ENCODE results near the gene FLNB. TPM values are rescaled to one million over a fixed set of nuclear protein-coding genes. Genes with fewer than 3 reads are reported as not detected.
"Not testable (repeated sequence)": the region's sequence is repeated elsewhere in the genome, so short reads cannot be mapped to it uniquely, and the experiment has no call there.

FLNB gene
- total and polyA plus RNA-seq, 8 donors, result 85.2 to 152 (median 102) TPM

DNA sequence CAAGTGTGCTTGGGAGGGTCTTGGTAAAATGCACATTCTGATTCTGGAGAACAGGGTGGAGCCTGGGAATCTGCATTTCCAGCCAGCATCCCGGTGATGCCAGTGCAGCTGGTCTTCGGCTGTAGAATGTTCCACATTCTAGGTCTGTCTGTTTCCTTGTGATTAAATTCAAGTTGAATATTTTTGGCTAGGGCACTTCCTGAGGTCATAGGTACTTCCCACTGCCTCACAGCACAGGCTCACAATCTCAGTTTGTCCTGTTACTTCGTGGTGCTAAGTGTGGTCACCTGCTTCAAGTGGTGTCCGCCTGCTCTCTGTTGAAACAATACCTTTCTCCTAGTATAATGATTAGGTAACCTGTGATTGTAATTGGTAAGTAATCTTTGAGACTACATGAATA is 40.1 kb downstream of the FLNB start:
- no peaks in the 10 kb centered on the region for H3K36me3 ChIP-seq
- intact Hi-C loops (cut with DNase I), result no loop called here
- H3K4me1 ChIP-seq, result peaks cover 35 to 63% (median 51%) of the 10 kb centered on the region in 3 donors
- DNase-seq (no peak), FAIRE-seq (no peak), ATAC-seq (peak; percentile 35 to 56 (median 44))
- TF ChIP-seq, protein P1, sequence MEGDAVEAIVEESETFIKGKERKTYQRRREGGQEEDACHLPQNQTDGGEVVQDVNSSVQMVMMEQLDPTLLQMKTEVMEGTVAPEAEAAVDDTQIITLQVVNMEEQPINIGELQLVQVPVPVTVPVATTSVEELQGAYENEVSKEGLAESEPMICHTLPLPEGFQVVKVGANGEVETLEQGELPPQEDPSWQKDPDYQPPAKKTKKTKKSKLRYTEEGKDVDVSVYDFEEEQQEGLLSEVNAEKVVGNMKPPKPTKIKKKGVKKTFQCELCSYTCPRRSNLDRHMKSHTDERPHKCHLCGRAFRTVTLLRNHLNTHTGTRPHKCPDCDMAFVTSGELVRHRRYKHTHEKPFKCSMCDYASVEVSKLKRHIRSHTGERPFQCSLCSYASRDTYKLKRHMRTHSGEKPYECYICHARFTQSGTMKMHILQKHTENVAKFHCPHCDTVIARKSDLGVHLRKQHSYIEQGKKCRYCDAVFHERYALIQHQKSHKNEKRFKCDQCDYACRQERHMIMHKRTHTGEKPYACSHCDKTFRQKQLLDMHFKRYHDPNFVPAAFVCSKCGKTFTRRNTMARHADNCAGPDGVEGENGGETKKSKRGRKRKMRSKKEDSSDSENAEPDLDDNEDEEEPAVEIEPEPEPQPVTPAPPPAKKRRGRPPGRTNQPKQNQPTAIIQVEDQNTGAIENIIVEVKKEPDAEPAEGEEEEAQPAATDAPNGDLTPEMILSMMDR (IDR thresholded peaks at IDR 0.05), result no peak
- H3K27ac ChIP-seq, result peak overlapping the region; percentile 65 to 91 (median 80)
- H3K27me3 ChIP-seq, result no peaks in the 10 kb centered on the region
- 35 to 37% methylated on average over 4 of the region's 4 CpGs for WGBS, 2 donors
- H3K9me3 ChIP-seq, result no peaks in the 10 kb centered on the region
- H3K4me3 ChIP-seq, result no peak overlapping the region

DNA sequence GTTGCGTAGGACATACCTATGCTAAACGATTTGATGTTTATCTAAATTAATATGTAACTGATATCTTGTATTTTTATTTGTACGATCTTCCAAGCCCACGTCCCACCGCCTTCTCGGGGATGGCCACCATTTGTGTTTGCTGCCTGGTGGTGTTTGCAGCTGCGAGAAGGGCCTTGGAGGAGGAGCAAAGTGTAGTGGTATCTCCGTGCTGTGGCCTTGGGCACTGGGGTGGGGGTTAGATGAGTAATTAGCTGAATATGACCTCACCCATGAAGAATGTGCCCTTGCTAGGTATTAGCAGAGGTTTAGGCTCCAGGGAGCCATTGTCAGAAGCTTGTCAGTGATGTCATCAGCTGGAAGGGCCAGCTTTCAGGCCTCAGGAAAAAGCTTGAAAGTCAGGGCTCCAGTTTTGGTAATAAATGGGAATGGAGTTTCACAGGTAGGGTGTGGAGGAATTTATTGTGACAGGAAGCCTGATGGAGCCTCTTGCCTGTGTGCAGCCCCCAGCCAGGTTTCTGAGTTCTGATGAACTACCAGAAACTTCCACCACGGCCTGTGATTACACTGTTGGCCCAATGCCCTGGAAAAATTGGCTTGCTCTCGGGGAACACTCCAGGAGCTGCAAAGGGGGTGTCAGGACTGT is 41.0 kb downstream of the FLNB start:
- WGBS, 2 donors, result 15 to 17% methylated on average over 10 of the region's 10 CpGs
- H3K4me1 ChIP-seq, result peaks cover 39 to 68% (median 51%) of the 10 kb centered on the region in 3 donors
- peak overlapping the region; percentile 65 to 91 (median 80) for H3K27ac ChIP-seq
- intact Hi-C loops (cut with DNase I), result no loop called here
- no peak for FAIRE-seq
- peak; percentile 85 to 91 (median 88) for ATAC-seq
- H3K4me3 ChIP-seq, result no peak overlapping the region
- TF ChIP-seq, protein P1 (IDR thresholded peaks at IDR 0.05), result no peak
- no peaks in the 10 kb centered on the region for H3K27me3 ChIP-seq
- peak in 5 of 6 donors; percentile 72 to 88 (median 80) for DNase-seq
- H3K36me3 ChIP-seq, result no peaks in the 10 kb centered on the region
- H3K9me3 ChIP-seq, result no peaks in the 10 kb centered on the region

DNA sequence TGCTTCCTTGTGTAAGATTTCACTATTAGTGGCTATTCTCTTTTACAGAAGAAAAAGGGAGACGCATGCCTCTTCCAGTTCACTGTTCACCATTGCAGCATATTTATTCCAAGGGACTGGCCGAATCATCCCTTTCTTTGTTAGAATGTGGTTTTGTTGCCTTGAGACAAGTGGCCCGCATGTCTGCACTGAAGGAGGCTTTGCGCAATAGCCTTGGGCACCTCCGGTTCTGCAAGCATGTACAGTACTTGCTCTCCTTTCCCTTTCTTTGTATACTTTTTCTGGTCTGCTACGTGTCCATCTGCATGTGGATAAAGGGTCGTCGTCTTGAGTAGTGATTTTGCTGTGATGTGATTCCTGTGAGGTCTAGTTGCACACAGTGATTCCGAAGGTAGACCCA is 43.0 kb downstream of the FLNB start:
- FAIRE-seq (no peak), DNase-seq (no peak), ATAC-seq (peak in 1 of 4 donors; percentile 4)
- TF ChIP-seq, protein P1 (IDR thresholded peaks at IDR 0.05), result no peak
- H3K27me3 ChIP-seq, result no peaks in the 10 kb centered on the region
- no peaks in the 10 kb centered on the region for H3K36me3 ChIP-seq
- H3K9me3 ChIP-seq, result no peaks in the 10 kb centered on the region
- H3K4me1 ChIP-seq, result peaks cover 39 to 62% (median 51%) of the 10 kb centered on the region in 3 donors
- H3K27ac ChIP-seq, result peak overlapping the region; percentile 65 to 91 (median 80)
- no peak overlapping the region for H3K4me3 ChIP-seq
- WGBS, 2 donors, result 78 to 88% methylated on average over 9 of the region's 9 CpGs
- intact Hi-C loops (cut with DNase I), result no loop called here

DNA sequence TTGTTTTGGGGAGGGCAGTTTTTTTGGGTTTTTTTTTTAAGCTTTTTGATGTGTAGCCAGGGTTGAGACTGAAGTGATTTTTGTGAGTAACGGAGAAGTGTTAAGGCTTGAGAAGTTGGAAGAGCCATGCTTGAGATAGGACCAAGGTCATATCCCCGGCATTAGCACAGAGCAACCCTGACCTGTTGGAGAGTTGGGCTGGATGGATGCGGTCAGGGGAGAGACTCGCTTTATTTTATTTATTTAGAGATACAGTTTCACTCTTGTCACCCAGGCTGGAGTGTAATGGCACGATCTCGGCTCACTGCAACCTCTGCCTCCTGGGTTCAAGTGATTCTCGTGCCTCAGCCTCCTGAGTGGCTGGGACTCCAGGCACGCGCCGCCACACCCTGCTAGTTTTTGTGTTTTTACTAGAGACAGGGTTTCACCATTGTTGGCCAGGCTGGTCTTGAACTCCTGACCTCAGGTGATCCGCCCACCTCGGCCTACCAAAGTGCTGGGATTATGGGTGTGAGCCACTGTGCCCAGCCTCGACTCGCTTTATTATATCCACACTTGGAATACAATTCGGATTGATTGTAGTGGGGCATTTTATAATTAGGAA is 43.5 kb downstream of the FLNB start:
- intact Hi-C loops (cut with DNase I); DNase-seq; FAIRE-seq; ATAC-seq; H3K27me3 ChIP-seq; H3K36me3 ChIP-seq; H3K9me3 ChIP-seq; H3K4me3 ChIP-seq: not testable (repeated sequence)
- 77 to 79% methylated on average over 15 of the region's 15 CpGs for WGBS, 2 donors
- peak overlapping the region in 3 of 4 donors; percentile 19 to 91 (median 90) for H3K27ac ChIP-seq
- peaks cover 39 to 62% (median 51%) of the 10 kb centered on the region in 3 donors for H3K4me1 ChIP-seq

DNA sequence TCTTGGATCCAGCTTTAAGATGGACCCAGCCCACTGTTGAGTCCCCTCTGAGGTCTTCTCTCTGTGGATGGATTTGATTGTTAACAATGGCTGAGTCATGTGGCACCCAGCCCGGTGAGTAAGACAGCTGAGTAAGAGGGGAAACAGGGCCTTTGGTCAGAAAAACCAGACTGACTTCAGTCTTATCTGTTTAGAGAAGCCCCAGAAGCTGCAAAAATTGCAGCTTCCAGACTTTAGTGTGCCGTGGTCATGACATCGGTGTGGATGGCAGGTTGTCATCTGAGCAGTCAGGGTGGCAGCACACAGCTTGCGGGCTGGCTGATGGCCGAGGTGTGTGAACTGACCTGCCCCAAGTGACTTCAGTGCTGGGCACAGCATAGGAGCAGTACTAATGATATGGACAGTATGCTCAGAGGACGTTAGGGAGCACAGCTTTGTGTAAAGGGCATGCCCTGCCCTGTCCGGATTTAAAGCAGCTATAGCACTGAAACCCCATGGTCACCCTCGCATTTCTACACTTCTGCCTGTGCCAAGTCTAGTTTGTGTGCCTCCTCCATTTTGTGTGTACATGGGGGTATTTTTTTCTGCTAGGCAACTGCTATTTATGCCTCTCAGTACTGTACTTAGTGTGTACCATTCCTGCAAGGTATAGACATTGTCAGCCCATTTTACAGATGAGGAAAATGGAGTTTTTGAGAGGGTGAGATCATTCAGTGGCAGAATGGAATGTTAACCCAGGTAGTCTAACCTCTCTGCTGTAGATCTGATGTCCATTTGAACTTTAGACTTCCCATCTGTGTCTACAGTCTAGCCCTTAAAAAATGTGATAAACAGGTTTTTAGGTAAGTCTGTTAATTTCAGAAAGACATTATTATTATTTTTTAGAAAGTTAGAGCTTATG is 44.4 kb downstream of the FLNB start:
- no peaks in the 10 kb centered on the region for H3K9me3 ChIP-seq

More for the DNA sequence above, 44.4 kb downstream of the FLNB start:
- WGBS, 2 donors, result 35 to 47% methylated on average over 8 of the region's 8 CpGs
- Histone ChIP-seq H3K27ac (peak overlapping the region in 3 of 4 donors; percentile 19 to 91 (median 90)), H3K4me3 (no peak overlapping the region), H3K4me1 (peaks cover 39 to 62% (median 51%) of the 10 kb centered on the region in 3 donors), H3K27me3 (no peaks in the 10 kb centered on the region), H3K36me3 (no peaks in the 10 kb centered on the region)
- intact Hi-C loops (cut with DNase I), result no loop called here
- TF ChIP-seq, protein P1 (IDR thresholded peaks at IDR 0.05), result no peak
- FAIRE-seq (no peak), DNase-seq (peak in 5 of 6 donors; percentile 52 to 74 (median 69)), ATAC-seq (peak; percentile 28 to 66 (median 52))

Data from pancreas (tissue), 10 donors.